GM13977 (cell line): ENCODE results near the gene CARMIL1.

Experiments
- DNase-seq: peaks from one replicate; pipeline ENCODE4 v3.0.0; 2012; ENCODE audit warnings: low spot score
- CTCF ChIP-seq: IDR thresholded peaks from 2 replicates; pipeline ENCODE4 v1.5.1; 2012; ENCODE audit warnings: mild to moderate bottlenecking, control low read depth; ENCODE audit not compliant: insufficient read depth; ENCODE audit errors: extremely low read depth, missing control alignments
- in situ Hi-C: fragments of 300-500 bp; cut with MboI; formaldehyde crosslinking; loops from one replicate; pipeline ENCODE4 v1.12.0; 2022; ENCODE audit warnings: low sequenced_read_pairs, low pct_unique_long_range_greater_than_20kb, mixed read lengths, inconsistent platforms; ENCODE audit not compliant: unreplicated experiment

Gene CARMIL1

GRCh38 chr6:25477006-25477590 lies 197.9 kb downstream of the CARMIL1 start:
- no peak for TF ChIP-seq CTCF
- in situ Hi-C loops = no loop called here
- no peak for DNase-seq

DNA sequence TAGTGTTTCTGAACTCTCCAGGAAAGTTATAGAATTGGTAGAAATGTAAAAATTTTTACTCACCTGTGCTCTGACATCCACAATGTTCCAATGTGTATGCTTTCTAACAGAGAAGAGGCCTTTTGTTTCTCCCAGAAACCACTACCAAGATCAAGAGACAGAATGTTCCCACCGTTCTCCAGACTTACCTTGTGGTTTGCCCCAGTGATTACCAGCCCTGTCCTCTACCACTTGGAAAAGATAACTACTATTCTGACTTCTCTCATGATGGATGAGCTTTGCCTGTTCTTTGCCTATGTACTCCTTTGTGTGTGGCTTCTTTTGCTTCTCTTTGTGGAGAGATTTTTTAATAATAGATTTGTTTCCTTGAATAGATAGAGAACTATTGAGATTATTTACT lies 199.8 kb downstream of the CARMIL1 start:
- in situ Hi-C loops = no loop called here
- no peak for DNase-seq
- TF ChIP-seq CTCF = no peak

DNA sequence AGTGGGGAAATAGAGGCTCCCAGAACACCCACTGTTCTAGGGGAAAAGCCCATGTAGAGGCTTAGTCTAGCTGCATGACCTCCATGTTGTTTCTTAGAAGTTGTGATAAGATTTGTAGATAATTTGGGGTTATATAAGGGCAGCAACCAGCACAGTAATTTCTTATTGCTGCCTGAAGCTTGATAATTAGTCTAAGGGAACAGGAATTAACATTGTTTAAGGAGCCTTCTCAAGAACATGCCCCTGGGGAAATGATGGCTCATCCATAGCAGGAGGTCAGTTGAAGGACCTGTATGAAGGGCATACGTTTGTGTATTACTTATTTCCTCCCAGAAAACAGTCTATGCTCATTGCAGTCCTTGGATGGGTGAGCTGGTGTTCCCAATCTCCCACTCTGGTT lies 202.1 kb downstream of the CARMIL1 start:
- no peak for TF ChIP-seq CTCF
- DNase-seq = no peak
- in situ Hi-C loops = loop anchor here (10.0 kb wide), 1 partner anchor 206 kb away; the partner anchor contains the start of gene CARMIL1

- DNase-seq = no peak
- in situ Hi-C loops = loop anchor here (10.0 kb wide), 1 partner anchor 208 kb away; the partner anchor contains the start of gene CARMIL1
- no peak for TF ChIP-seq CTCF
Measured at GRCh38 chr6:25482996-25483395, 203.8 kb downstream of the CARMIL1 start.

DNA sequence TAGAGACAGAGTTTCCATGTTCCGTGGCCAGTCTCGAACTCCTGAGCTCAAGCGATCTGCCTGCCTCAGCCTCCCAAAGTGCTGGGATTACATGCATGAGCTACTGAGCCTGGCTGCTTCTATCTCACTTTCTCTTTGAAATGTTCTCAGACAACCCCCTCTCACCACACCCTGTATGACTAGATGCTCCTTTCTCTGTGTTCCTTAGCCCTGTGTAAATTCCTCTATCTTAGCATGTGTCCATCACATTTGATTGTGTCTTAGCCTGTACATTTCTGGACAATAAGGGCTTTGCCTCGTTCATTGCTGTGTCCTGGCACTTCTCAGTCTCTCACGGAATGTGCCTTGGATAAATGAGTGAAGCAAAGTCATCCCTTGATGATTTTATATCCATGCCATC lies 204.8 kb downstream of the CARMIL1 start:
- no peak for TF ChIP-seq CTCF
- in situ Hi-C loops = loop anchor here (10.0 kb wide), 1 partner anchor 209 kb away; the partner anchor contains the start of gene CARMIL1
- no peak for DNase-seq

- no peak for DNase-seq
- no peak for TF ChIP-seq CTCF
- in situ Hi-C loops = loop anchor here (10.0 kb wide), 1 partner anchor 210 kb away; the partner anchor contains the start of gene CARMIL1
Measured at GRCh38 chr6:25484900-25485299, 205.7 kb downstream of the CARMIL1 start.
